GM10847 (cell line): ENCODE data around the gene TFRC.

Experiments
- POLR2A ChIP-seq: IDR thresholded peaks from 2 replicates; pipeline ENCODE4 v1.6.1; 2011; ENCODE audit not compliant: insufficient read length; ENCODE audit errors: extremely low read depth

The TFRC gene

GRCh38 chr3:196081834-196082618, at the start of gene TFRC:
Gene TFRC, minus strand, starts transcription at chr3:196082090. Its CDS starts 4,991 bp downstream, at chr3:196077099.
- peak; percentile 100 for TF ChIP-seq POLR2A

DNA sequence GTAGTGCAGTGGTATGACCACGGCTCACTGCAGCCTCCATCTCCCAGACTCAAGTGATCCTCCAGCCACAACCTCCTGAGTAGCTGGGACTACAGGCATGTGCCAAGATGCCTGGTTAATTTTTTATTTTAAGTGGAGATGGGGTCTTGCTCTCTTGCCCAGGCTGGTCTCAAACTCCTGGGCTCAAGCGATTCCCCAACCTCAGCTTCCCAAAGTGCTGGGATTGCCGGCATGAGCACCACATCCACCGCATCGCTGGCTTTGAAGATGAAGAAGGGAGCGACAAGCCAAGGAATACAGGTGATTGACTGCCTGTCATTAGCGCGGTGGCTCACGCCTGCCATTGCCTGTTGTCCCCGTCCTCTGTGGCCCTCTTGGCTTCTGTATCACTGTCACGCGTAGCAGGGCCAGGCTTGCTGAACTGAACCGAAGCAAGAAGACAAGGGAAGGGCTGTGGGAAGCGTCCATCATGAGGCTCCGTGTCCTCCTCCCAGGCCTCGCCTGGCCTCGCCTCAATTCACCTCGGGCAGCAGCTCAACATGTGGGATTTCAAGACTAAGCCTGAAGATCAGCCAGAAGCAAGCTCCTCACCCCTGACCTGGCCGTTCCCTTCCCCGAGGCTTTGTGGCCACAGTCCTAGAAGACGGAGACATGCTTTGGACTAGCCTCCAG, 46.4 kb upstream of the TFRC start:
- no peak for TF ChIP-seq POLR2A

GRCh38 chr3:196127308-196128040, 45.6 kb upstream of the TFRC start:
- no peak for TF ChIP-seq POLR2A

DNA sequence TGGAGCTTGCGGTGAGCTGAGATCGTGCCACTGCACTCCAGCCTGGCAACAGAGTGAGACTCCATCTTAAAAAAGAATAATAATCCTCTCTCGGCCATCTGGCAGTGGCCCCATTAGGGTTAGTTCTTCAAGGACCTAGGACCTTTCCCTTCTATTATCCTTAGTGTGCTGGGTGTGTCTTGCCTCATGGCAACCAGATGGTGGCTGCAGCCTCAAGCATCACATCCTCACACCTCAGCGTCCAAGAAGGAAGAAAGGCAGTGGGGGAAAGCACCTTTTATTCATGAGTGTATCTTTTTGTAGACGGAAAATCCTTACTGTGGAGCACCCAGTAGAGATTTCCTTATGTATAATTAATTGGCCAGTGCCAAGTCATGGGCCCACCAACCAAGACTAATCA, 42.7 kb upstream of the TFRC start:
- no peak for TF ChIP-seq POLR2A

GRCh38 chr3:196122688-196123046, 40.8 kb upstream of the TFRC start:
- TF ChIP-seq POLR2A: no peak

- no peak for TF ChIP-seq POLR2A
These were observed 40.3 kb upstream of the TFRC start for GRCh38 chr3:196122021-196122687.

DNA sequence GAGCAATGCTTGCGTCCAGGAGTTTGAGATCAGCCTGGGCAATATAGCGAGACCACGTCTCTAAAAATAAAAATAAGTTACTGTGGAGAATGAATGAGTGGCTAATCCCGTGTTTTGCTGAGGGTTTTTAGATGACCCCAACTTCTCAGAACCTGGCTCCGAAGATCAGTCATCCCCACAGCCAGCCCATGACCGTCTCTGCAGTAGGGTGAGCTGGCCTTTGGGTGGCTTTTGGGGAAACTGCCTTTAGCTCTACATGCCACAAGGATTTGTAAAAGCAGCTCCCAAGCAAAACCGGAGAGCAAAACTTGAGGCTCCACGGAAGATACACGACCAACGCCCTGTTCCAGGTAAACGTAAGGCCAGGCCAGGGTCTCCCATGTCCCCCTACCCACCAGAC, 39.2 kb upstream of the TFRC start:
- no peak for TF ChIP-seq POLR2A

- TF ChIP-seq POLR2A: no peak
These were observed 38.5 kb upstream of the TFRC start for GRCh38 chr3:196120291-196120951.

DNA sequence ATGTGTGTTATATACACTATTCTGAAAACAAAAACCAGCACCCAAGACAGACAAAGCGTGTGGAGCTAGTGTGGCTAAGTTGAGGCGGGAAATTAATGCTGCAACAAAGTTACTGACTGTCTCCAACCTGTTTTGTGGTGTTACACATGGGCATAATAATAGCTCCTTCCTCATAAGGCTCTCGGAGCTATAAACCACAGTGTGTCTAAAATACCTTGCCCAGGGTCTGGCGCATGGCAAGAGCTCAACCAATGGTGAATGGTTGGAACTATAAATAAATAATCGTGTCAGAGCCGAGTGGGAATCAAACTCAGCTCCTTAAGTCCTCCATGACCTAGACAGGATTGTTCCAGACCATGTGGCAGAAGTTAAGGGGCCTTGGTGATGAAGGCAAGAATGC, 35.9 kb upstream of the TFRC start:
- TF ChIP-seq POLR2A: no peak

GRCh38 chr3:196115678-196116083, 33.8 kb upstream of the TFRC start:
- no peak for TF ChIP-seq POLR2A

GRCh38 chr3:196111939-196112386, 30.1 kb upstream of the TFRC start:
- no peak for TF ChIP-seq POLR2A

- no peak for TF ChIP-seq POLR2A
These were observed 26.3 kb upstream of the TFRC start for GRCh38 chr3:196108075-196108743.

DNA sequence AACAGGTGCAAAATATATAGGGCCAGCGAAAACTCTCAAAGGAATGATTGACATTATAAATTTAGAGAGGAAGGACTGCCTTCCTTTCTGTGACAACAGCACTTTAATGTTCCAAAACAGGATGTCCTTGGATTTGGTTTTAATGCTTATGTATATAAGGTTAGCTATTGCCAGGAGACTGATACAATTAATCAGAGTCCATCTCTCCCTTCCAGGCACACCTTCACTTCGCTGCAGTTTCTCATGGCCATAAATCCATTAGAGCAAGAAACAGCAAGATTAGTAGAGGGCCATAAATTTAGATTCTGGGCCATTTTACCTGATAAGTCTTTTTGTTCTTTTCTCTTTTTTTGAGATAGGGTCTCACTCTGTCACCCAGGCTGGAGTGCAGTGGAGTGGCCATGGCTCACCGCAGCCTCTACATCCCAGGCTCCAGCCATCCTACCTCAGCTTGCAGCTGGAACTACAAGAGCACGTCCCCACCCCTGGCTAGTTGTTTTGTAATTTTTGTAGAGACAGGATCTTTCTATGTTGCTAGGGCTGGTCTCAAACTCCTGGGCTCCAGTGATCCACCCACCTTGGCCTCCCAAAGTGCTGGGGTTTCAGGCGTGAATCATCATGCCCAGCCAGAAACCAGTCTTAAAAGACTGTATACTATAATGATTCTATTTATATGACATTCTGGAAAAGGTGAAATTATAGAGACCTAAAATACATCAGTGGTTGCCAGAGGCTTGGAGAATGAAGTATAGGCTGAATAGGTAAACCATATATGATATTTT, 15.7 kb upstream of the TFRC start:
- TF ChIP-seq POLR2A: no peak
